ENCODE data around the gene ZNF532.
"Not testable (repeated sequence)": the region's sequence is repeated elsewhere in the genome, so short reads cannot be mapped to it uniquely, and the experiment has no call there.

ZNF532 gene, protein sequence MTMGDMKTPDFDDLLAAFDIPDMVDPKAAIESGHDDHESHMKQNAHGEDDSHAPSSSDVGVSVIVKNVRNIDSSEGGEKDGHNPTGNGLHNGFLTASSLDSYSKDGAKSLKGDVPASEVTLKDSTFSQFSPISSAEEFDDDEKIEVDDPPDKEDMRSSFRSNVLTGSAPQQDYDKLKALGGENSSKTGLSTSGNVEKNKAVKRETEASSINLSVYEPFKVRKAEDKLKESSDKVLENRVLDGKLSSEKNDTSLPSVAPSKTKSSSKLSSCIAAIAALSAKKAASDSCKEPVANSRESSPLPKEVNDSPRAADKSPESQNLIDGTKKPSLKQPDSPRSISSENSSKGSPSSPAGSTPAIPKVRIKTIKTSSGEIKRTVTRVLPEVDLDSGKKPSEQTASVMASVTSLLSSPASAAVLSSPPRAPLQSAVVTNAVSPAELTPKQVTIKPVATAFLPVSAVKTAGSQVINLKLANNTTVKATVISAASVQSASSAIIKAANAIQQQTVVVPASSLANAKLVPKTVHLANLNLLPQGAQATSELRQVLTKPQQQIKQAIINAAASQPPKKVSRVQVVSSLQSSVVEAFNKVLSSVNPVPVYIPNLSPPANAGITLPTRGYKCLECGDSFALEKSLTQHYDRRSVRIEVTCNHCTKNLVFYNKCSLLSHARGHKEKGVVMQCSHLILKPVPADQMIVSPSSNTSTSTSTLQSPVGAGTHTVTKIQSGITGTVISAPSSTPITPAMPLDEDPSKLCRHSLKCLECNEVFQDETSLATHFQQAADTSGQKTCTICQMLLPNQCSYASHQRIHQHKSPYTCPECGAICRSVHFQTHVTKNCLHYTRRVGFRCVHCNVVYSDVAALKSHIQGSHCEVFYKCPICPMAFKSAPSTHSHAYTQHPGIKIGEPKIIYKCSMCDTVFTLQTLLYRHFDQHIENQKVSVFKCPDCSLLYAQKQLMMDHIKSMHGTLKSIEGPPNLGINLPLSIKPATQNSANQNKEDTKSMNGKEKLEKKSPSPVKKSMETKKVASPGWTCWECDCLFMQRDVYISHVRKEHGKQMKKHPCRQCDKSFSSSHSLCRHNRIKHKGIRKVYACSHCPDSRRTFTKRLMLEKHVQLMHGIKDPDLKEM (N-terminal part only)

DNA sequence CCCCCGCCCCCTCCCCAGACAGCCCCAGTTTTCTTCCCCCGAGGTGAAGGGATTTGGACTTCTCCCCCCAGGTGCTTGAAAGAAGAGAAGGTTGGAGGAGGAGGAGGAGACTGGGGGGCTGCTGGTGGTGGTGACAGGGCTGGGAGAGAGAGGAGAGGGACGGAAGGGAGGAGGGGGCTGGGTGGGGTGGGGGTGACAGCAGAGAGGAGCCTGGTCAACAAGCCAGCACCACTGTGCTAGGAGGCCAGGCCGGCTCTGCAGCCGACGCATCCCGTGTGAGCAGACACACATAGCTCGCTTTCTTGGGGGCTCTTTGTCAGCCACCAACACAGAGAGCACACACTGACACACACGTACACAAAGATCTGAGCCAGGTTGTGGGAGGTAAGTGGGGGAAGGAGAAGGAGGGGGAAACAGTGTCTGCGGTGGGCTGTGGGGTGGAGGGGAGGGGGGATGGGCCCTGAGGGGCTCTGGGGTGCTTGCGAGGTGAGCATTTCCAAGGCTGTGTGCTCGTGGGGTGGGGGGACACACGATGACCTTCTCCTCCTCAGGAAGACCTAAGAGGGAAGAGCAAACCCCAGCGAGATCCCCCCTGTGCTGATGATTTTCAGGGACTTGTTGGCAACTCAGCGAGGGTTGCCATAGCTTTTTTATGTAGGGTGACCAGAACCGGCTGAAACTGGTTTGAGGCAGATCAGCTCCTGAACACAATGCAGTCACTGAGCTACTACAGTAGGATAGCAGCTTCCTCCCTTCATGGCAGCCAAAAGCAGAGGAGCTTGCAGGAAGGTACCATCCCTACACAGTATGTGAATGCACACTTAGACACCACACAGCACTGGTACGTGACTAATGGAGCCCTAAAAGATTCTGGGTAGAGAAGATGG, at the start of gene ZNF532:
Gene ZNF532, plus strand, starts transcription at position 732 of the 887 bp plus-strand sequence. CDS start 53,411 bp downstream, outside the sequence.
- peak within 1 kb of the TSS; percentile 55 for H3K4me3 ChIP-seq (ENCODE audit: low read depth, low read length)

DNA sequence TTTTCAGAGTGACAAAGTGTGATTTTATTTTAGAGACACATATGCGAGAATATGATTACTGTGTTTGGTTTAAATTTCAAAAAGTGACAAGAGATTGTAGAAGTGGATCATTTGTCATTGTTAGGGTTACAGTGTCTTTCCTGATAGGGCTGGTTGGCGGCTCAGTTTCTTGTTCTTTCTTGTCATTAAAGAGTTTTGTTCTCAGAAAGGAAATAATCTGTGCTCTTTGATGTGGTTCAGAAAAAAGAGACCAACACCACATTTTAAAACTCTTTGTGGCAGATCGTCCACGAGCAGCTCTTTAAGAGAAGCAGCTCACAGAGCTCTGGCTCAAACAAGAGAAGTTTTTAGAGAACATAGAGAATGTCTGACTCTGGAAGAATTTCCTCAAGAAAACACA, 45.6 kb upstream of the ZNF532 start:
- no peak overlapping the region for H3K4me3 ChIP-seq (ENCODE audit: low read depth, low read length)
- TF ChIP-seq, protein P1, sequence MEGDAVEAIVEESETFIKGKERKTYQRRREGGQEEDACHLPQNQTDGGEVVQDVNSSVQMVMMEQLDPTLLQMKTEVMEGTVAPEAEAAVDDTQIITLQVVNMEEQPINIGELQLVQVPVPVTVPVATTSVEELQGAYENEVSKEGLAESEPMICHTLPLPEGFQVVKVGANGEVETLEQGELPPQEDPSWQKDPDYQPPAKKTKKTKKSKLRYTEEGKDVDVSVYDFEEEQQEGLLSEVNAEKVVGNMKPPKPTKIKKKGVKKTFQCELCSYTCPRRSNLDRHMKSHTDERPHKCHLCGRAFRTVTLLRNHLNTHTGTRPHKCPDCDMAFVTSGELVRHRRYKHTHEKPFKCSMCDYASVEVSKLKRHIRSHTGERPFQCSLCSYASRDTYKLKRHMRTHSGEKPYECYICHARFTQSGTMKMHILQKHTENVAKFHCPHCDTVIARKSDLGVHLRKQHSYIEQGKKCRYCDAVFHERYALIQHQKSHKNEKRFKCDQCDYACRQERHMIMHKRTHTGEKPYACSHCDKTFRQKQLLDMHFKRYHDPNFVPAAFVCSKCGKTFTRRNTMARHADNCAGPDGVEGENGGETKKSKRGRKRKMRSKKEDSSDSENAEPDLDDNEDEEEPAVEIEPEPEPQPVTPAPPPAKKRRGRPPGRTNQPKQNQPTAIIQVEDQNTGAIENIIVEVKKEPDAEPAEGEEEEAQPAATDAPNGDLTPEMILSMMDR (IDR thresholded peaks at IDR 0.05; ENCODE audit: low read depth, low read length) = no peak

More for the DNA sequence above, at the start of gene ZNF532:
- TF ChIP-seq, protein P1 (IDR thresholded peaks at IDR 0.05; ENCODE audit: low read depth, low read length) = no peak

DNA sequence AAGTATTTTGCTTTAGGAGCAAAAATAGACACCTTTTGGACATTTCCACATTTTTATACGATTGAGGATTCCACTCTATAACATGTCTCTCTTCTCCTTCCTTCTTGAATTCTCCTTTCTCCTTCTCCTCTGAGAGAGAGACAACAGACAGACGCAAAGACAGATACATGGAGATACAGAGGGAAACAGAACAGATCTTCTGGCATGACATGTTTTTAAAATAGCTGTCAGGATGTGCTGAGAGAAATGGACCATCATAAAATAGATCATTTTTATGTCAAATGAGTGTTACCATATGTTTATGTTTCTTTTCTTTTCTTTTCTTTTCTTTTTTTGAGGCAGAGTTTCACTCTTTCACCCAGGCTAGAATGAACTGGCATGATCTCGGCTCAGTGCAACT, 44.4 kb upstream of the ZNF532 start:
- H3K4me3 ChIP-seq (ENCODE audit: low read depth, low read length) = no peak overlapping the region
- TF ChIP-seq, protein P1 (IDR thresholded peaks at IDR 0.05; ENCODE audit: low read depth, low read length) = no peak

DNA sequence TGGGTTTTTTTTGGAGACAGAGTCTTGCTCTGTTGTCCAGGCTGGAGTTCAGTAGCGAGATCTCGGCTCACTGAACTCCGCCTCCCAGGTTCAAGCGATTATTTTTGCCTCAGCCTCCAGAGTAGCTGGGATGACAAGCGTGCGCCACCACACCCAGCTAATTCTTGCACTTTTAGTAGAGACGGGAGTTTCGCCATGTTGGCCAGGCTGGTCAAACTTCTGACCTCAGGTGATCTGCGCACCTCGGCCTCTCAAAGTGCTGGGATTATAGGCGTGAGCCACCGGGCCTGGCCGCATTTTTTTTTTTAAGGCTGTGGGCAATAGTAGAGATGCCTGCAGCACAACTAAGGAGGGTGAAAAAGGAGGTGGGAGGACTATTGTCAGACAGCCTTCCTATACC, 41.7 kb upstream of the ZNF532 start:
- TF ChIP-seq, protein P1 (IDR thresholded peaks at IDR 0.05; ENCODE audit: low read depth, low read length) = no peak
- H3K4me3 ChIP-seq (ENCODE audit: low read depth, low read length) = no peak overlapping the region

DNA sequence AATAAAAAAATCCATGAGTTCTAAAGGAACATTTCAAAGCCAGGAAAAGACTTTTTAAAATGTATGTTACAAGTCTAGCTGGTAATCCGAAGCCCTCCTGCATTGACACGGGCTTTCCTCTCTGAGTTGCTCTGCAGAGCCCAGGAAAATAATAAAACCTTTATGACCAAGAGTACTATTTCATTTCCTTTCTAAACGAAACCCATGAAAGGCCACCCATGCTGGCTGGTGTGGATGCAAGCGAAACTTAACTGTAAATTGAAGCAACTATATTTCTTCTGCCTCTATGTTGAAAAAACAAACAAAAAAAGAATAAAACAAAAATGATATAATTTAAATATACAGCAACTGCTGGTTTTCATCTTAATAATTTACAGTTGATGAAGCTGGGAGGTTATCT, 41.3 kb upstream of the ZNF532 start:
- H3K4me3 ChIP-seq (ENCODE audit: low read depth, low read length) = no peak overlapping the region
- TF ChIP-seq, protein P1 (IDR thresholded peaks at IDR 0.05; ENCODE audit: low read depth, low read length) = no peak

DNA sequence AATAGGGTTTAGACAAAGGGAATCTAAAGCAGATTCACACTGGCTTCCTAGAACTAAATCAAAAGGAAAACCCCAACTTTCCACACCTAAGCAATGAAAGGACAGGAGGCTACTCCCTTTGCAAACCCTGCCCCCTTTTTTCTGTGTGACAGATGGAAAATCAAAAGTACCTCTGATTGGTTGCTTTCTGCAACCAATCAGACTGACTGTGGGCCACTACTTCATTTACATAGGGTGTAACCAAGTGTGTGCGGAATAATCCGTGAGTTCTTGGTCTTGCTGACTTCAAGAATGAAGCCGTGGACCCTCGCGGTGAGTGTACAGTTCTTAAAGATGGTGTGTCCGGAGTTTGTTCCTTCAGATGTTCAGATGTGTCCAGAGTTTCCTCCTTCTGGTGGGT, 37.8 kb upstream of the ZNF532 start:
- H3K4me3 ChIP-seq (ENCODE audit: low read depth, low read length) = not testable (repeated sequence)

DNA sequence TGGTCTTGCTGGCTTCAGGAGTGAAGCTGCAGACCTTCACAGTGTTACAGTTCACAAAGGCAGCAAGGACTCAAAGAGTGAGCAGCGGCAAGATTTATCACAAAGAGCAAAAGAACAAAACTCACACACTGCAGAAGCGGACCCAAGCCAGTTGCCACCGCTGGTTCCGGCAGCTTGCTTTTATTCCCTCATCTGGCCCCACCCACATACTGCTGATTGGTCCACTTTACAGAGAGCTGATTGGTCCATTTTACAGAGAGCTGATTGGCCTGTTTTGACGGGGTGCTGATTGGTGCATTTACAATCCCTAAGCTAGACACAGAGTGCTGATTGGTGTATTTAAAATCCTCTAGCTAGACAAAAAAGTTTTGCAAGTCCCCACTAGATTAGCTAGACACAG, 37.2 kb upstream of the ZNF532 start:
- no peak overlapping the region for H3K4me3 ChIP-seq (ENCODE audit: low read depth, low read length)
- TF ChIP-seq, protein P1 (IDR thresholded peaks at IDR 0.05; ENCODE audit: low read depth, low read length) = no peak
